ENCODE data around the gene MAGEA11. TPM values are rescaled to one million over a fixed set of nuclear protein-coding genes. Genes with fewer than 3 reads are reported as not detected.
"Not testable (repeated sequence)": the region's sequence is repeated elsewhere in the genome, so short reads cannot be mapped to it uniquely, and the experiment has no call there.

MAGEA11 gene
- total RNA-seq (2012; rRNA removed) (not detected in 2 replicates), polyA plus RNA-seq (2012; rRNA removed) (not detected in 2 replicates), Bru-seq, nascent RNA (not detected), BruChase-seq, experiment 1, labeled RNA remaining after a 6-hour chase (not detected), BruChase-seq, experiment 2, labeled RNA remaining after a 2-hour chase (not detected)
- polyA plus RNA-seq (2012; cell fraction: cytosol; rRNA removed): not detected in 2 replicates
- polyA plus RNA-seq (2012; cell fraction: nucleus; rRNA removed; ENCODE audit: low replicate concordance): not detected in 2 replicates
- long read RNA-seq: 0 reads

GRCh38 chrX:149711545-149712236 lies at the start of gene MAGEA11:
Gene MAGEA11, plus strand, starts transcription at chrX:149712060. Its CDS starts 1,100 bp downstream, at chrX:149713160.
- DNase-seq (no peak), ATAC-seq (ENCODE audit: low read depth) (no peak)
- in situ Hi-C loops (cut with MboI; ENCODE audit: low sequenced_read_pairs) (loop anchor here (25.0 kb wide), 1 partner anchor 126 kb away; no protein-coding TSS in a partner anchor), intact Hi-C loops (cut with micrococcal nuclease) (no loop called here), dilution Hi-C loops (cut with HindIII; ENCODE audit: low sequenced_read_pairs, unreplicated experiment) (no loop called here)
- Histone ChIP-seq H3K14ac (replicated peaks; ENCODE audit: low read depth, low read length) (no peak within 1 kb of the TSS), H2BK20ac (ENCODE audit: low read depth, low read length) (no peak within 1 kb of the TSS), H2BK15ac (ENCODE audit: low read depth, low read length) (no peak within 1 kb of the TSS), H3K9me3 (ENCODE audit: control insufficient read depth, insufficient read depth, low read length) (no peaks in the 10 kb centered on the region), H2AFZ (replicated peaks; ENCODE audit: low read length, poor library complexity) (no peak within 1 kb of the TSS), H3K4me2 (ENCODE audit: low read depth, low read length) (no peak within 1 kb of the TSS), H3K4me1 (ENCODE audit: control insufficient read depth, insufficient read depth, low read length) (no peaks in the 10 kb centered on the region), H3K18ac (ENCODE audit: low read depth, low read length) (no peak within 1 kb of the TSS), H4K20me1 (ENCODE audit: insufficient read depth, low read length) (no peaks in the 10 kb centered on the region), H2BK120ac (ENCODE audit: low read depth, low read length) (no peak within 1 kb of the TSS), H2BK5ac (ENCODE audit: low read depth, low read length, poor library complexity, severe bottlenecking) (no peak within 1 kb of the TSS), H4K8ac (ENCODE audit: low read depth in 2 of 2, low read length in 2 of 2) (no peak within 1 kb of the TSS), H2AK9ac (replicated peaks; ENCODE audit: low read depth, low read length, poor library complexity) (no peak within 1 kb of the TSS), H3K56ac (ENCODE audit: extremely low read depth, insufficient read depth, low read length) (no peak within 1 kb of the TSS), H3K27me3 (ENCODE audit: control insufficient read depth, insufficient read depth, low read length) (no peaks in the 10 kb centered on the region), H4K5ac (ENCODE audit: low read depth, low read length) (no peak within 1 kb of the TSS), H3K79me1 (ENCODE audit: low read depth in 1 of 2, low read length in 2 of 2) (no peaks in the 10 kb centered on the region), H3K9ac (ENCODE audit: low read depth, low read length) (no peak within 1 kb of the TSS), H3K36me3 (ENCODE audit: control insufficient read depth, insufficient read depth, low read length) (no peaks in the 10 kb centered on the region), H4K91ac (ENCODE audit: insufficient read depth, low read depth, low read length) (no peak within 1 kb of the TSS), H3K4ac (ENCODE audit: low read depth, low read length) (no peak within 1 kb of the TSS), H2AK5ac (ENCODE audit: low read depth, low read length) (no peak within 1 kb of the TSS), H3K23ac (ENCODE audit: low read depth, low read length) (no peak within 1 kb of the TSS), H3K27ac (ENCODE audit: insufficient read depth, low read length) (no peak within 1 kb of the TSS), H3K4me3 (ENCODE audit: insufficient read depth, low read depth, low read length) (no peak within 1 kb of the TSS), H3K9me1 (ENCODE audit: insufficient read depth, low read length) (no peaks in the 10 kb centered on the region)
- ChIA-PET POLR2A (ENCODE audit: unreplicated experiment) (no interaction called here), CTCF (no interaction called here)
- no peak for TF ChIP-seq NFE2L2 (IDR thresholded peaks at IDR 0.05; ENCODE audit: low read depth, low read length)
- 40% methylated on average over 1 of the region's 29 CpGs; no CpG with 5 or more reads in 1 of the 2 experiments for WGBS, 2 experiments (ENCODE audit: extremely low coverage in 2 of 2, insufficient read length in 1 of 2)
- BruUV-seq (replicated peaks): no TSS peak

- CTCF ChIA-PET; H2BK5ac ChIP-seq (ENCODE audit: low read depth, low read length, poor library complexity, severe bottlenecking); intact Hi-C loops (cut with micrococcal nuclease); H3K18ac ChIP-seq (ENCODE audit: low read depth, low read length); H4K5ac ChIP-seq (ENCODE audit: low read depth, low read length); H4K8ac ChIP-seq (ENCODE audit: low read depth in 2 of 2, low read length in 2 of 2); H3K27ac ChIP-seq (ENCODE audit: insufficient read depth, low read length); in situ Hi-C loops (cut with MboI; ENCODE audit: low sequenced_read_pairs); H4K91ac ChIP-seq (ENCODE audit: insufficient read depth, low read depth, low read length); H3K9ac ChIP-seq (ENCODE audit: low read depth, low read length); H4K20me1 ChIP-seq (ENCODE audit: insufficient read depth, low read length); H2BK15ac ChIP-seq (ENCODE audit: low read depth, low read length); H2AK5ac ChIP-seq (ENCODE audit: low read depth, low read length); H3K14ac ChIP-seq (replicated peaks; ENCODE audit: low read depth, low read length); H2AK9ac ChIP-seq (replicated peaks; ENCODE audit: low read depth, low read length, poor library complexity); H3K27me3 ChIP-seq (ENCODE audit: control insufficient read depth, insufficient read depth, low read length); DNase-seq; ATAC-seq (ENCODE audit: low read depth); H3K4ac ChIP-seq (ENCODE audit: low read depth, low read length); H3K9me1 ChIP-seq (ENCODE audit: insufficient read depth, low read length); H3K79me1 ChIP-seq (ENCODE audit: low read depth in 1 of 2, low read length in 2 of 2); H2AFZ ChIP-seq (replicated peaks; ENCODE audit: low read length, poor library complexity); BruUV-seq (replicated peaks); H3K36me3 ChIP-seq (ENCODE audit: control insufficient read depth, insufficient read depth, low read length); H3K4me2 ChIP-seq (ENCODE audit: low read depth, low read length); H3K9me3 ChIP-seq (ENCODE audit: control insufficient read depth, insufficient read depth, low read length); dilution Hi-C loops (cut with HindIII; ENCODE audit: low sequenced_read_pairs, unreplicated experiment); POLR2A ChIA-PET (ENCODE audit: unreplicated experiment); H3K23ac ChIP-seq (ENCODE audit: low read depth, low read length); H3K56ac ChIP-seq (ENCODE audit: extremely low read depth, insufficient read depth, low read length); H2BK20ac ChIP-seq (ENCODE audit: low read depth, low read length); H3K4me3 ChIP-seq (ENCODE audit: insufficient read depth, low read depth, low read length); H3K4me1 ChIP-seq (ENCODE audit: control insufficient read depth, insufficient read depth, low read length); H2BK120ac ChIP-seq (ENCODE audit: low read depth, low read length): not testable (repeated sequence)
- WGBS, 2 experiments (ENCODE audit: extremely low coverage in 2 of 2, insufficient read length in 1 of 2): no CpG with 5 or more reads among the region's 3 CpGs
These were observed 36.8 kb upstream of the MAGEA11 start for GRCh38 chrX:149675088-149675487.
